ENCODE data around the gene KANSL1.

DNA sequence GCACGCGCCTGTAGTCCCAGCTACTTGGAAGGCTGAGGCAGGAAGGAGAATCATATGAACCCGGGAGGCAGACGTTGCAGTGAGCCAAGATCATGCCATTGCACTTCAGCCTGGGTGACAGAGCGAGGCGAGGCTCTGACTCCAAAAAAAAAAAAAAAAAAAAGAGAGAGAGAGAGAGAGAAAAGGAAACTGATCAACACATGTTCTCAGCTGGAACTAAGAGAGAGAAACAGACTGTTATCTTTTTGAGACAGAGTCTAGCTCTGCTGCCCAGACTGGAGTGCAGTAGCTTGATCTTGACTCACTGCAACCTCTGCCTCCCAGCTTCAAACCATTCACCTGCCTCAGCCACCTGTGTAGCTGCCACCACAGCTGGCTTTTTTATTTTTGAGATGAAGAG lies 133.7 kb downstream of the KANSL1 start:
- TF ChIP-seq, protein P1, sequence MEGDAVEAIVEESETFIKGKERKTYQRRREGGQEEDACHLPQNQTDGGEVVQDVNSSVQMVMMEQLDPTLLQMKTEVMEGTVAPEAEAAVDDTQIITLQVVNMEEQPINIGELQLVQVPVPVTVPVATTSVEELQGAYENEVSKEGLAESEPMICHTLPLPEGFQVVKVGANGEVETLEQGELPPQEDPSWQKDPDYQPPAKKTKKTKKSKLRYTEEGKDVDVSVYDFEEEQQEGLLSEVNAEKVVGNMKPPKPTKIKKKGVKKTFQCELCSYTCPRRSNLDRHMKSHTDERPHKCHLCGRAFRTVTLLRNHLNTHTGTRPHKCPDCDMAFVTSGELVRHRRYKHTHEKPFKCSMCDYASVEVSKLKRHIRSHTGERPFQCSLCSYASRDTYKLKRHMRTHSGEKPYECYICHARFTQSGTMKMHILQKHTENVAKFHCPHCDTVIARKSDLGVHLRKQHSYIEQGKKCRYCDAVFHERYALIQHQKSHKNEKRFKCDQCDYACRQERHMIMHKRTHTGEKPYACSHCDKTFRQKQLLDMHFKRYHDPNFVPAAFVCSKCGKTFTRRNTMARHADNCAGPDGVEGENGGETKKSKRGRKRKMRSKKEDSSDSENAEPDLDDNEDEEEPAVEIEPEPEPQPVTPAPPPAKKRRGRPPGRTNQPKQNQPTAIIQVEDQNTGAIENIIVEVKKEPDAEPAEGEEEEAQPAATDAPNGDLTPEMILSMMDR (conservative IDR thresholded peaks at IDR 0.05; ENCODE audit: low read depth, low read length) = no peak
- TF ChIP-seq EZH2 (IDR thresholded peaks at IDR 0.05; ENCODE audit: low read length, unreplicated experiment) (no peak), EZH2phosphoT487 (IDR thresholded peaks at IDR 0.05; ENCODE audit: borderline replicate concordance, low read length) (no peak)

Data from PC-3 (cell line).